Epithelial cell of esophagus (primary cell): ENCODE measurements around the gene TCERG1.

ENCODE experiments used
- DNase-seq: peaks from one replicate; pipeline ENCODE4 v3.0.0; 2010; ENCODE audit warnings: low read depth
- H3K4me3 ChIP-seq: 2 replicates; pipeline ENCODE4 v1.5.1; 2011; ENCODE audit warnings: mild to moderate bottlenecking, low read length, control low read depth
- TF ChIP-seq, protein P1 (sequence below): IDR thresholded peaks from 2 replicates; pipeline ENCODE4 v1.5.1; 2011; ENCODE audit warnings: low read depth, mild to moderate bottlenecking, low read length, control low read depth, inconsistent platforms; ENCODE audit not compliant: insufficient read depth; ENCODE audit errors: missing control alignments

TCERG1 gene

DNA sequence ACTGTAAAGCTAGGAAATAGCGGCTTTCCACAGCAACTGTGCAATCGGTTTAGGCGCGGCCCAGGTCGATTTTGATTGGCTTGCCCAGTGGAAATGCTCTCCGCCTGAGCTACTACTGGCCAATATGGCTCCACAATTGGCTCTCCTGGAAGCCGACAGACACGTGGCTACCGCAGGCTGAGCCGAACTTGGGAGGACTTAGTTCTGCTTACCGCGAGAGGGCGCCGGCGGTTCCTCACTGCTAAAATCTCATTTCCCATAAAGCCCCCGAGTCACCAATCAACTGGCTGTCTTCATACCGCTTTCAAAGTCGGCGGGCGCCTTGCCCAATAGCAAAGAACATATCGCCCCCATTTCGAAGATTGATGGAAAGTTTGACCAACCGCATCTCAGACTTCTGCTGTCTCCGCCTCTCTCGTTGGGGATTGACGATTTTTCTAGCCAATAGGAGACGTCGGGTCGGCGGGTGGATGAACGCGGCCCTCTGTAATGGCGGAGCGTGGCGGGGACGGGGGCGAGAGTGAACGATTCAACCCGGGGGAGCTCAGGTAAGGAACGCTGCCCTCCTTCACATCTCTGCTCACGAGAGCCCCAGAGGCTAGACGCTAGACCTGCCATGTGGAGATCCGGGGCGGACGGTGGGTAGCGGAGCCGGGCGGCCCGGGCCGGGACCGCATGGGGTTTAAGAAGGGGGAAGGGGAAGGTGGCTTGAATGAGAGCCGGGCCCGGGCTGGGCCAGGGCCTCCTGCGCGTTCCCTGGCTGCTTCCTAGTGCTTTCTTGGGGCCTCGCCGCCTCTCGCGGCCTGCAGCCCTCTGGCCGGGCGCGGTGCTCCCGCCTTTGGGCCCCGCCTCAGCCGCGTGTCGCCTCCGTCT is at the start of gene TCERG1:
TSS of gene TCERG1 (plus strand) at position 473 of the 873 bp plus-strand sequence. CDS start at position 490, 17 bp downstream.
- H3K4me3 ChIP-seq, result peak within 1 kb of the TSS; percentile 100
- TF ChIP-seq, protein P1, sequence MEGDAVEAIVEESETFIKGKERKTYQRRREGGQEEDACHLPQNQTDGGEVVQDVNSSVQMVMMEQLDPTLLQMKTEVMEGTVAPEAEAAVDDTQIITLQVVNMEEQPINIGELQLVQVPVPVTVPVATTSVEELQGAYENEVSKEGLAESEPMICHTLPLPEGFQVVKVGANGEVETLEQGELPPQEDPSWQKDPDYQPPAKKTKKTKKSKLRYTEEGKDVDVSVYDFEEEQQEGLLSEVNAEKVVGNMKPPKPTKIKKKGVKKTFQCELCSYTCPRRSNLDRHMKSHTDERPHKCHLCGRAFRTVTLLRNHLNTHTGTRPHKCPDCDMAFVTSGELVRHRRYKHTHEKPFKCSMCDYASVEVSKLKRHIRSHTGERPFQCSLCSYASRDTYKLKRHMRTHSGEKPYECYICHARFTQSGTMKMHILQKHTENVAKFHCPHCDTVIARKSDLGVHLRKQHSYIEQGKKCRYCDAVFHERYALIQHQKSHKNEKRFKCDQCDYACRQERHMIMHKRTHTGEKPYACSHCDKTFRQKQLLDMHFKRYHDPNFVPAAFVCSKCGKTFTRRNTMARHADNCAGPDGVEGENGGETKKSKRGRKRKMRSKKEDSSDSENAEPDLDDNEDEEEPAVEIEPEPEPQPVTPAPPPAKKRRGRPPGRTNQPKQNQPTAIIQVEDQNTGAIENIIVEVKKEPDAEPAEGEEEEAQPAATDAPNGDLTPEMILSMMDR, result peak; percentile 79
- peak; percentile 100 for DNase-seq

DNA sequence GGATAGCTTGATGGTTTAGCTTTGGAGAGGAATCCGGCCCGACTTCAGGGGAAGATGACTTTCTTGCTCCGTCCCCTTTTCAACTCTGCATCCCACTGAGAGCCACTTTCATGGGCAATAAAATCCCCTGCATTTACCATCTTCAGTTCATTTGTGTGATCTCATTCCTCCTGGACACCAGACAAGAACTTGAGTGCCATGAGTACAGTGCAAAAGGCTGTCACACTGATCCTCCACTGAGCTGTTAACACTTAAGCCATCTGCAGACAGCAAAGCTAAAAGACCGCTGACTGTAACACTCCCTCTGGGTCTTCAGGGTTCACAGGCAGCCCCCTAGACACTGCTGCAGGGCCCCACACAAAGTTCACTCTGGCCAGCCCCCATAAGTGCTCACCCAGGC is 48.3 kb upstream of the TCERG1 start:
- no peak for DNase-seq
- H3K4me3 ChIP-seq, result no peak overlapping the region
- TF ChIP-seq, protein P1, result no peak

GRCh38 chr5:146399481-146399880 is 47.7 kb upstream of the TCERG1 start:
- no peak overlapping the region for H3K4me3 ChIP-seq
- DNase-seq, result no peak

DNA sequence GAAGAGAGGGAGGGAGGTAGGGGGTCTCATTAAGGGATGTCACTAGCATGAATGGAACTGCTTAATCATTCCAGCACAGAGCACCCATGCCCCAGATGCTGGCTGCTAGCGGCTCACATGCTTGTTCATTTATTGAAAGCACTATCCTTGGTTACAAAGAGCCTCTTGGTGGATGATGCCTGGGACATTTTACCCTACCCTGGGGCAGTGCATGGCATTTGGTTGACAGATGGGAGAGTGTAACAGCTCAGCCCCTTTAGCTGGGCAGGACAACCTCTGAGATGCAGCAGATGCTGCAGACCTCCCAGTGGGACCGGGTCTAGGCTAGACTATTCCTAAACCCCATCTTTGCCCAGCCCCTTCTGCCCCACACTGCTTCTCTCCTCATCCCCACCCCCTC is 46.9 kb upstream of the TCERG1 start:
- no peak overlapping the region for H3K4me3 ChIP-seq
- TF ChIP-seq, protein P1, result no peak
- no peak for DNase-seq

More at GRCh38 chr5:146399481-146399880, 47.7 kb upstream of the TCERG1 start:
- TF ChIP-seq, protein P1, result no peak

DNA sequence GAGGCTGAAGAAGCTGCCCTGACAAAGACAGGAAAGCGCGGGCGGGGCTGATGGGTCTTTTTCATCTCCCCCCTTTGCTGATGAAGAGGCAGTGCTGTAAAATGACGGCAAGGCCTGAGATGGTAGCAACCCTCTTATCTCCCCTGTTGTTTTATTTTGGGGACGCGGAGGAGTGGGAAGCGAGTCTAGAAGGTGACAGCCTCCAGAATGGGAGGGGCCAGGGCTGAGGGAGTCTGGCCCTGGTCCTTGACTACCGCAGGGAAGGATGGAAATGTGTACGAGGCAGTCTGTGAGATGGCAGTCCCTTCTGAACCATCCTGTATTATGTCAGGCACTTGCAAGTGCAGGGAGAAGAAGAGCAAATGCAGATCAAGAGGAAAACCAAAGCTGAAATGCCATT is 46.1 kb upstream of the TCERG1 start:
- DNase-seq, result no peak
- TF ChIP-seq, protein P1, result no peak
- no peak overlapping the region for H3K4me3 ChIP-seq

- TF ChIP-seq, protein P1, result no peak
- H3K4me3 ChIP-seq, result no peak overlapping the region
- DNase-seq, result no peak
These were observed 44.2 kb upstream of the TCERG1 start for GRCh38 chr5:146402949-146403348.
